GM03348 (cell line): ENCODE measurements around the gene XYLT1.
"Not testable (repeated sequence)": the region's sequence is repeated elsewhere in the genome, so short reads cannot be mapped to it uniquely, and the experiment has no call there.

Experiments used
- DNase-seq: peaks from one replicate; pipeline ENCODE4 v3.0.0; 2012; ENCODE audit warnings: low spot score

The XYLT1 gene

DNA sequence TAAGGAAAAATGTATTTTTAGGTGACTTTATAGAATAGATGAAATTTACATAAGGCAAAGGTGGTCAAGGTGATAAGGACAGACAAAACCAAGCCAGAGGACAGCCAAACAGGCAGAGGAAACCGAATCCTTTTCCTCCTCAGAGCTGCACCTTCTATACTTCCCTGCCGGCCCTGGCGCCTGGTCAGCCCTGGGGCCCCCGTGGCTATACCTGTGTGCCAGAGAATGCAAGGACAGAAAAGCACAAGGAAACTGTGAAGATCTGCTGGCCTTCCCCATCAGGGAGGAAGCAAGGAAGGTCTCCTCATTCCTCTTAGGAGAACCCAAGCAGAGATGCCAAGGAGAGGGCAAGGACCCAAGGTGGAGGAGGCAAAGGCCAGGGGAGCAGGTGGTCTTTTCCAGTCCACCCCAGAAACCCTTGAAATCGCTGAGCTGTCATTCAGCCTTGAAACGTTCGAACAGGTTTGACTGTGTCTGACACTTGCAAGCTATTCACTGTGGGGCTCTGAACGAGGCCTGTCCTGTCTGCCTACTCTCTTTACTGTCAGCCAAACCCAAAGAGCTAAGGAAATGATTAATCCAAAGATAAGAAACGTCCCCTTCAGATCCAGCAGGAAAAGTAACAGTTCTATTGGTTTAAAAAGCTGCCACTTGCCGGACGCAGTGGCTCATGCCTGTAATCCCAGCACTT lies 114.4 kb downstream of the XYLT1 start:
- DNase-seq, result no peak

DNA sequence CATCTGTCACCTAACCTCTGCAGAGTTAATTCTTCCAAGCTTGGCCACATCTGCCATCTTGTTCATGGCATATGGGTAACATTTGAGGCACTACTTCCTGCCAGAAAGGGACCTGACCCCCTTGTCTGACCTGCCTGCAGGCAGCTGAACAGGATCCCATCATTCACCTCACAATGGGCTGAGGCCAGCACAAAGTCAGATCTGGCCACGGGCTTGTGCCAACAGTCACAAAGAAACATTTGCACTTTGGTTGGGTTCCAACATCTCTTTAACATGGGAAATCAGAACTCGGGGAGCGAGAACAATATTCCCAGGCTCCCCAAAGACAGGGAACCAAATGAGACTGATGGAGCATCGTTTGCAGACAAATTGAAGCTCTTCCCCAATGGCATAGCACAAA lies 116.1 kb downstream of the XYLT1 start:
- DNase-seq, result no peak

DNA sequence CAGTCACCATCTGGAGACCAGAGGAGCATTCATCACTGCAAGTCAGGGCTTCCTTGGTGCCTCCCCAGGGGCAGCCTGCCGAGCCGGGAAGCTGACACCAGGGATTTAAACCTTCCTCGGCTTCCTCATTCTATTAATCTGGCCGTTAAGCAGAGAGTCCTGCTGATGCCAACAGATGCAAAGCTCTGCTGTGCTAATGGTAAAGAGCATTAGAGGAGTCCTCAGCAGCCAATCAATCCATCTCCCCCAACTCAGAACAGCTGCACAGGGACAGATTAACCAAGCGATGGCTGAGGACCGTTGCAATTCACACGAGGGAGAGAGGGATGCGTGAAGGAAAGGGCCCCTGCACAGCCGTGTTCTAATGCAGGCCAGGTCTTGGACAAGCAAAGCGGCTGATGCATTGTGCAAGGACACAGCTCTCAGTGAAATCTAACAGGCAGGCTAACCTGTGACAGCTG lies 116.6 kb downstream of the XYLT1 start:
- no peak for DNase-seq

DNA sequence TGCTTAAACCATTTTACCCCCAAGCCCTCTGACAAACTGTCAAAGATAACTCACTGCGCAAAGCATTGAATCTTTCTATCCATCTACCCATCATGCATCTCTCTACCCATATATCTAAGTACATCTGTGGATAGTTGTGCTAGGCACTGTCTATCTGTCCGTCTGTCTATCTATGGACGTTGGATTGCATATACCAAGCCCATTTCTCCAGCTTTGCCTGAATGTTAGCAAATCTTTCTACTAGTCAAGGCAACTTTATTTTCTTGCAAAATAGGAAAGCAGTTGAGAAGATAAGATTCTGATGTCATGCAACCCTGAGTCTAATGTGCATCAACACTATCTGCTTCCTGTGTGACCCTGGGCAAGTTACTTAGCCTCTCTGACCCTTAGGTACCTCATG lies 117.2 kb downstream of the XYLT1 start:
- no peak for DNase-seq

DNA sequence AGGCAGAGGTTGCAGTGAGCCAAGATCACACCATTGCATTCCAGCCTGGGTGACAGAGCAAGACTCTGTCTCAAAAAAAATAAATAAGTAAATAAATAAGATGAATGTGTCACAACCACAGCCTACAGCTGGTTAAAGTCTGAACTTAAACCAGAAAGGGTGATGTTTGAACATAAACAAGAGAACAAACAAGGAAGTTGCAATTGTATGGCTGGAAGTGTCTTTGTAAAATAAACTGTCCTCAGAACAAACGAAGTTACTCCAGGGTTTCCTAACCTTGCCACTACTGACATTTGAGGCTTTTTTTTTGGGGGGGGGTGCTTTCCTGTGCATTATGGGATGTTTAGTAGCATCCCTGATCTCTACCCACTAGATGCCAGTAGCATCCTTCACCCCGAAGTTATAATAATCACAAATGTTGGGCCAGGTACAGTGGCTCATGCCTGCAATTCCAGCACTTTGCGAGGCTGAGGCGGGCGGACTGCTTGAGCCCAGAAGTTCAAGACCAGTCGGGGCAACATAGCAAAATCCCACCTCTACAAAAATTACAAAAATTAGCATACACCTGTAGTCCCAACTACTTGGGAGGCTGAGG lies 119.2 kb downstream of the XYLT1 start:
- DNase-seq, result no peak

DNA sequence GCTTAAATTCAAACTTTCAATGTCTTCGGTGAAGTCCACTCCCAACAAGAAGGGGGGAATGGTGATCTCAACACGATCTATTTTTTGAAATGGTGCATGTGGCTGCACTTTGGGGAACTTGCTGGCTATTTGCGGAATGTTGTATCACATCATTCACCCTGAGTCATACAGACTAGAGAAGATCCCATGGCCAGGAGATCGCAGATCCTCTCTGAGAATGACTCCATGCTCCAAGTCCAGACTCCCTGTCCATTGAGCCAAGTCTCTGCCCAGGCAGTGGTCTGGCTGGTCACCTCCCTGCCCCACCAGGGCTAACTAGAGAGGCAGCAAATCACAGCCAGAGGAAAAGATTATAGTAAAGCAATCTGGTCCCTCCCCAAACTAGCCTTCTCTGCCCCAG lies 120.6 kb downstream of the XYLT1 start:
- DNase-seq, result peak; percentile 85

DNA sequence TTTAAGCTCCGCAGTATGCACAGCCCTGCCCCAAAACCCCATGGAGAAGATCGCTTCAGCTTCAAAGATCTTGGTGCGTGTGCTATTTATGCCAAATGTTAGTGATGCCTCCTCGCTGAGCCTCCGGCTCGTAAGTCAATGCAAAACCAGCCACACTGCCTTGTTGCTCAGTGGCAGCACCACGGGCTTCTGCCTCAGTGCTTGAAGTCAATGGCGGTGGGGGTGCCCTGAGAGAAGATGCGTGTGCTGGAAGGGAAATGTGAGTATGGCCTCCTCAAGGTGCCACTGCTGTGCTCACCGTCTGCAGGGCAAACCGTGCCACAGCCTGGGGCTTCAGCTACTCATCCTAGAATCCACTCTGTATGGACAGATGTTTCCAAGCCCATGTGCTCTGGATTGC lies 121.9 kb downstream of the XYLT1 start:
- DNase-seq, result no peak

DNA sequence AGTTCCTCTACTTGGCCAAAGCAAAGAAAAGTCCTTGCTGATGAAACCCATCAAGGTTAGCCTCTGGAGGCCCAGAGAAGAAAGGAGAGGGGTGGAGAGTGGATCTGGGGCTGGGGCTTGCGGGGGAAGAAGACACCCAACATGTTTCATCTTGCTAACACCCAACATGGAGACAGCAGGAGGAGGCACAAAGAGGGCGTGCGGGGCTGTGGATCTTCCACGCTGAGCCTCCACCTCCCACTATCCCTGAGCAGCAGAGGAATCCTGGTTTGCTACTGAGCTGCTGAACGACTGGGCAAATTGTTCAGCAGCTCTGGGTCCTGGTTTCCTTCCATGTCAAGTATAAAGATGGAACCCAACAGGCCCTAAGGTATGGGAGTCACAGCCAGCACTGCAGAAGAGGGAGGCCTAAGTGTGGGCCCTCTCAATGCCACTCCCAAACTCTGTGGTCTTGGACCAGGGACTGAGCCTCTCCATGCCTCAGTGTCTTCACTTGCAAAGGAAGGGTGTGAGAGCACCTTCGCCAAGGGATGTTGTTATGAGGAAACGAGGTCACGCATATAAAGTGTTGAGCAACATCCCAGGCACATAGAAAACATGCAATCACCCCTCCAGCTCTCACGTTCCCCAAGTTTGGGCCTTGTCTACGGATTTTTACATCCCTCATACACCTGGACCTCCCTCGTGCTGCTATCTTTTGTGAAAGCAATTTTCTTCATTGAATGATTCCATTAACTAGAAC lies 122.5 kb downstream of the XYLT1 start:
- no peak for DNase-seq

DNA sequence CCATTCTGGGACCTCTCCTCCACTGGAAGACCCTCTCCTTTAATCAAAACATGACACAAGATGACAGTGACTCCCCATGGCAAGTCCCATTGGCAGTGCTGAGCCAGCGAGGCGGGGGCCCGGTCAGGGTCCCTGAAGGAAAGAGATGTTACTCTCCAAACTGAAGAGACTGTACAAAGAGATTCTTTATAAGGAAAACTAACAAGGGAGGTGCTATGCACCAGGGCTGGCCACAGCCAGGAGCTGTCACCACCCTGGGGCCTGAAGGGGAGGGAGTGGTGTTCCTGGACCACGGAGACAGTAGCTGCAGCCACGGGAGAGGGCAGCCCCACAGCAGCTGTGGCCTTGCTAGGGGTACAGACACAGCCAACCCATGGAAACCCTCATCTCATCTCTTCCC lies 123.1 kb downstream of the XYLT1 start:
- no peak for DNase-seq

DNA sequence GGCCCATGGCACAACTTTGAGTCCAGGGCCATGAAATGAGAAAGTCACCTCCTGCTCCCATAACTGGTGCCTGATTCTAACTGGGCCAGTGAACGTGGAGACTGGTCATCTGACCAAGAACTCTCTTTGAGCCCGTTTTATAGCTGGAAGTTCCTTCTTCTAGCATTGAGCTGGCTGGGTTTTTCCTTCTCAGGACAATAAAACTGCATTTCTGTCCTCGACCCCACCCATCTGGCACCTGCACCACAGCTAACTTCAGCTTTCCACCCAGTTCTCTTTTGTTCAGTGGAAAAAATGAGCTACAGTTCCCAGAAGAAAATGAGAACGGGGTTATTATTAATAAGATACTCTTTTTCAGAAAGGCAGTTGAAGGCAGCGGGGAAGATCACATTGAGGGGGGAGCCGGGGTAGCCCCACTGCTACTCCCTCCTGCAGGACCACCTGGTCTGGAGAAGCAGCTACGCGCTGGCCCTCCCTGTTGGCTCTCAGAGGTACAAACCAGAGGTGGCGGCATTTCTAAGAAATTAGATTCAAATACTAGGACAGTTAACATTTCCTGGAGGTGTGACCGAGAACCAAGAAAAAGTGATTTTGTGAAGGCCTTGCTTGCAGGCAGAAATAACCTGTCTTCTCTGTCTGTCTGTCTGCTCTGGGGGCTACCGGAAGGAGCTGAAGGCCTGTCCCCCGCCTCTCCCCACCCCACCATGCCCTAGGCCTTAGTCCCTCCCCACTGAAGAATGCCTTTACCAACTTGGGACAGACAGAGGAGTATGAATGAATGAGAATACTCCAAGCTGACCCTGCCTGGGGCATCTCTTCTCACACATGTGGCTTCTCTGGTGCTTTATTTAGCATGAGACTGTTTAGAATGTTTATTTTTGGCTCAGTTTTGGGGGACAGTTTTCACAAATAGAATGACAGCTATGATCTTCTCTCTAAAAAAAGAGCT lies 123.9 kb downstream of the XYLT1 start:
- no peak for DNase-seq

DNA sequence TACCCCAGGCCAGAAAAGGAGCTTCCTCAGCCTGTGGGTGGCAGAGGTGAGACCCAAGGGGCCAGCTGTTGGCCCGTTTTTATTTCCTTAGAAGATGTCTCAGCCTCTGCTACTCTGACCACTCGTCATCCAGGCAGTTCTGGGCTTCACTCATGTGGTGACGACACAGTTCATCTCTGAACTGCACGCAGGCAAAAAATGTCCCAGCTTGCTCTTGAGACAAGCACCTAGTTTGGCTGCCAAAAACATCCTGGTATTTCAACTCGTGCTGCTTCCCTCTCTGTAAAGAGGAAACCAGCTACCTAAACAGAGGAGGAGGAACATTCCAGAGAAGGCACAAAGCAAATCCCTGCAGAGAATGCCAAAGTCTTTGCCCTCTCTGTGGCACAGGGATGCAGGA lies 125.7 kb downstream of the XYLT1 start:
- DNase-seq, result peak; percentile 66

DNA sequence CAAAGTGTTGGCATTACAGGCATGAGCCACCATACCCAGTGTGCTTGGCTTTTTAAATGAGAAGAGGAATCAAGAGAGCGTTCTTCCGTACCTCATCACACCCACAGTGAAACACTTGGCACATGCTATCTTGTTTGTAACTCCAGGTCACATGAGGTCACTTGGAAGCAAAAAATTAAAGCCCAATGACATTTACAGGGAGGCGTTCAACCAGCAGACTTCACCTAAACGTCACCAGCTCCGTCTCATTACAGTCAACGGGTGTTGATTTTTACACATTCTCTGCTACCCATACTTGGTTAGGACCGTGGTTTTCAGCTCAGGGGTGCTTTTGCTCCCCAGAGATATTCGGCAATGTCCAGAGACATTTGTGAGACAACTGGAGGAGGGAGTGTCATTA lies 127.0 kb downstream of the XYLT1 start:
- DNase-seq, result no peak

DNA sequence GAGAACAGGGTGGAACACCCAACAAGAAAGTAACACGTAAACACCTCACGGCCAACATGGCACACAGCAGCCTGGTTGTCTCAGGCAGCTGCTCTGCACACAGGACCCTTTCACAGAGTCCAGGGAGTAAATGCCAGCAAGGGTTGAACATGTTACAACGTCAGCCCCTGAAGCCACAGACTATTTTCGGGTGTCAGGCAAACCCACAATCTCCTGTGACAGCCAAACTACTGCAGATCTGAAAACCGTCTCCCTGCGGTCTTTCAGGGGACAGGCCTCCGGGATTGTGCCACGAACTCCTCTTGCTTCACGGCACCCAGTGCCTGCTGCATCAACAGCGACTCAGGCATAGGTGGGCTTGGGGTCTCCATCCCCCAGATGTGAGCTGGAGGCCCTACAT lies 127.7 kb downstream of the XYLT1 start:
- DNase-seq, result no peak

DNA sequence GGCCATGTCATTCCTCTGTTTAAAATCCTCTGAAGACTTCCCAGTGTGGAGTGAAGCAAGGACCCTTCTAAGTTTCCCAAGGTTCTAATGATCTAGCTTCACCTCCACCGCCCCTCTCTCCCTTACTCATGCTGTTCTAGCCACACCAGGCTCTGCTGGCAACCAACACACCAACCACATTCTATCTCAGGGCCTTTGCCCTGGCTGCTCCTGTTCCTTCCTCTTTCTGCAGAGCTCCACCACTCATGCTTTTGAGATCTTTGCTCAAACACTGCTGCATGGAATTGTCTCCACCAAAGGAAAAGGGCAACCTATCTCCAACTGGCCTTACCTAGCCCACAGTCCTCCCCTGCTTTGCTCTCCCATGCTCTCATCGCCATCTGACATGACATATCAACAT lies 128.7 kb downstream of the XYLT1 start:
- DNase-seq, result no peak

DNA sequence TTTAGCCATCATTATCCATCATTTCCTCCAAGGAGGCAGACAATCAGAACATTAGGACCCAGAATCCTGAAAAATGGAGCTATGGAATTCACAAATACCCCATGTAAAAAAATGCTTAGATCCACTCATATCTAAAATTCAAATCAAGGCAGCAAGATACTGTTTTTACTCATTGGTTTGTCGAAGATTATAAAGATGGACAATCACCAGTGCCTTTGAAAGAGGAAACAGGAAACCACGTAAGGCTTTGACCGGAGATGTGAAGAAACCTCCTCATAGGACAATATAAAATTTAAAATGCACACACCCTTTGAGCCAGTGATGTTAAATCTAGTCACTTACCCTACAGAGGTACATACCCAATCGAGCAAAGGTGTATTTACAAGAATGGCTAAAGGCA lies 130.0 kb downstream of the XYLT1 start:
- DNase-seq, result no peak

DNA sequence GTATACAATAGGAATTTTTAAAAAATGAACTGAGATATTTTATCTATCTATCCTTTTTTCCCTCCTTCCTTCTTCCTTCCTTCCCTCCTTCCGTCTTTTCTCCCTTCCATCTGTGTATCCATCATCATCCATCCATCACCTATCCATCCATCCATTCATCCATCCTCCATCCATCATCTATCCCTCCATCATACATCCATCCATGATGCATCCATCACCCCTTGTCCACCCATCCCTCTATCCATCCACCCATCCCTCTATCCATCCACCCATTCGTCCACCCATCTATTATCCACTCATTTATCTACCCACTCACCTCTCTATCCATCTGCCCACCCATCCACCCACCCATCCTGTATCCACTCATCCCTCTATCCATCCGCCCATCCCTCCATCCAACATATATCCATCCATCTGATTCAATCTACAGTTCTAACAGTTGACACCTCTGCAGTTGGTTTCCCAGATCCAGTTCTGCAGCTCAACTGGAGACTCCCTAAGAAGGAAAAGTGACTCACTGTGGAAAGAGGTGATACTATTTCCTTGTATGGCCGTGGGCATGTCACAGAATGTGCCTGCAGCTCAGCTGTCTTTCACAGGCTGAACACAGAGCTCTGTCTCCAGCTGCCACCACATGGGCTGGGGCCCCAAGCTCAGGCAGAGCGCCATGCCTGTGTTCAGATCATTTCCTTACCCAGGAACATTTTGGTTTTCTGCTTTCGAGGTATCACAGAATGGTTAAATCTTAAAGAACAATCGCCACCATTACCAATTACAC lies 130.8 kb downstream of the XYLT1 start:
- DNase-seq, result peak; percentile 37

DNA sequence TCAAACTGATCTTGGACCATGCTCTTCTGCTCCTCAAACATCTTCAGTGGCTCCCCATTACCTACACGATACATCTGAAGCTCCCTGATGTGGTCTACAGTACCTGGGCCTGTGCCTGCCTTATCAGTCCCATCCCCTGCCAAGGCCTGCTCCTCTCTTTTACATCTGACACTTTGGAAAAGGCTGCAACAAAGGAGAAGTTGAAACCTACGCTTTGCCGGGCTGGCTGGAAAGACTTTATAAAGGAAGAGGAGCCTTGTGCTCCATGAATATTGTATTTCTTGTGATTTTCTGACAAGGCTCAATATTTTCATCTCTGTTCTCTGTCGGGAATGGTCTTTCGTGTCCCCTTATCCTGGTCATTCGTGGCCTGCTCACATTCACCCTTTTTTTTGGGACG lies 132.5 kb downstream of the XYLT1 start:
- DNase-seq, result no peak

DNA sequence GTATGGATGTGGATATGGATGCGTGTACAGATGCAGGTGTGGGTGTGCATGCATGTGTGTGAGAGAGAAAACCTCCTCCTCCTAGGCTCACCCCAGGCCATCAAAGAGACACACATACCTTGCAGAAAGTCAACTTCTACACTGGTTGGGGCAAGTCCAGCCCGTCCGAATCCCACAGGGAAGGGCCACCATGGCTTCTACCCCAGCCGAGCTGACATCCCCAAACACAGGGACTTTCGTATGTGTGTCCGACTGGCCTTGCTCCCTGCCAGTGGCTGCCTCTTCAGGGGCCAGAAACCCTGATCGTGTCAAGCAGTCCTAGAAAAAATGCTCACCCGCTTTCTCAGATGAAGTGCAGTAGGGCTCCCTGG lies 134.2 kb downstream of the XYLT1 start:
- no peak for DNase-seq

DNA sequence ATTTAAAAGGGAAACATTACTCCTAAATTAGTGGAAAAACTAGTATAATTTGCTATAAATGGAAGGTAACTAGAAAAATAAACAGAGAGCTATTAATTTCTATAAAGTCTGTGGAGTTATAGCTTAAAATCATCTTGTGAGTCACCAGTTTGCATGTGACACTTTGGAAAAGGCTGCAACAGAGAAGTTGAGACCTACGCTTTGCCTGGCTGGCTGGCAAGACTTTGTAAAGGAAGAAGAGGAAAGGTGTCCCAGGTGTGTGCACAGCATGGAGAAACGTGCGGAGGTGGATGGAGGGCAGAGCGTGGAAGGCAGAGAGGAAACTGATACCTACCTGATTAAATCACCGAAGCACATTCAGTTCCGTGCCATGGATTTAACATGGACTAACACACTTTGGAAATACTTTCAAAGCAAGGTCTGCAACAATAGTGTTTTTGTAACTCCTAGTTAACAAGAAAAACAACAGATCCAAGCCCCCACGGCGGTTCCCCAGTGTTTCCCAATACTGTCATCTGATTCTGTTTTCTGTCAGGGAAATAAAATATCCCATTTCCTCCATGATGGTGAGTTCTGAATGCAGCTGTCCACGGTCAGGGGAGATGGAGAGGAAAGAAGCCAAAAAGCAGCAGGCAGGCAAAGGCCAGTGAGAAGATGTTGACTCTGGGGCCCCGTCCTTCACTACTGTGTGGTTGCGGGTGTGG lies 134.8 kb downstream of the XYLT1 start:
- no peak for DNase-seq

DNA sequence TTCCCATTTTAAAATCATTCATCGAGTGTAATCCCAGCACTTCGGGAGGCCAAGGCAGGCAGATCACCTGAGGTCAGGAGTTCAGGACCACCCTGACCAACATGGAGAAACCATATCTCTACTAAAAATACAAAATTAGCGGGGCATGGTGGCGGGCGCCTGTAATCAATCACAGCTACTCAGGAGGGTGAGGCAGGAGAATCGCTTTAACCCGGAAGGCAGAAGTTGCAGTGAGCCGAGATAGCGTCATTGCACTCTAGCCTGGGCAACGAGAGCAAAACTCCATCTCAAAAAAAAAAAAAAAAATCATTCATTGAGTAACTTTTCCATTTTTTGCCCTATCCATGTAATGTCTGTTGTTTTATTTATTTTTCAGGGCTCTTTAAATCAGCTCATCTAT lies 135.4 kb downstream of the XYLT1 start:
- DNase-seq, result not testable (repeated sequence)

DNA sequence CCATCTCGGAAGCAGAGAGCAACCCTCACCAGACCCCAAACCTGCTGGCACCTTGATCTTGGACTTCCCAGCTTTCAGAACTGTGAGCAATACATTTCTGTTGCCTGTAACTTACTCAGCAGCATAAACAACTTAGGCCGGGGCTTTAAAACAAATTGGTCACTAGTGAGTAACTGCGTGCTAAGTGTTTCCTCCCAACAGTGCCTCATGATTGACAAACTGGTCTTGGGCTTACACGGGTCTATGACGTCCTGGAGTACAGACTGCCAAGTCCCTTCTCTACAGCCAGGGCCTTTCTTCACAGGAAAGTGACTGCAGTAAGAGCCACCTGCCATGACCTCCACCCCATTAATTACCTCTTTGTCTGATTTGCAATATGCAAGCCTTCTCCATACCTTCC lies 136.7 kb downstream of the XYLT1 start:
- DNase-seq, result peak; percentile 59
